ENCODE measurements around the gene TSC22D4. TPM values are rescaled to one million over a fixed set of nuclear protein-coding genes. Genes with fewer than 3 reads are reported as not detected.
"Not testable (repeated sequence)": the region's sequence is repeated elsewhere in the genome, so short reads cannot be mapped to it uniquely, and the experiment has no call there.

Gene TSC22D4
- total RNA-seq, 1 experiment from 2014 or later: 32.7 TPM

DNA sequence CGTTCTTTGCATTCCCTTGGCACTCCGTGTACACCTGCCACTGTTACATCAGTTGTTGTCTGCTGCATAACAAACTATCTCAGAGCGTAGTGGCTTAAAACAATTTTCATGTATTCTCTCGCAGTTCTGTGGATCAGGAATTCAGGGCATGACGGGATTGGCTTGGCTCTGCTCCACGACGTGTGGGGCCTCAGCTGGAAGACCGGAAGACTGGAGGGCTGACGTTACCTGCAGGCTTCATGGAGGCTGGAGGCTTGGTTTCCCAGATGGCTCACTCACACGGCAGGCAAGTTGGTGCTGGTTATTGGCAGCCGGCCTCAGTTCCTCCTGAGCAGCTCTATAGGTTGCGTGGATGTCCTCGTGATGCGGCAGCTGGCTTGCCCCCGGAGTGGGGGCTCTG is 30.2 kb upstream of the TSC22D4 start:
- Histone ChIP-seq H3K9me3 (replicated peaks) (no peaks in the 10 kb centered on the region), H3K36me3 (no peaks in the 10 kb centered on the region), H3K4me3 (no peak overlapping the region), H3K27ac (peak overlapping the region; percentile 82), H3K27me3 (replicated peaks) (no peaks in the 10 kb centered on the region), H3K4me1 (replicated peaks) (peaks cover 27% of the 10 kb centered on the region)
- peak; percentile 86 to 94 for DNase-seq (ENCODE audit: low read depth in 1 of 2, low spot score in 2 of 2)

DNA sequence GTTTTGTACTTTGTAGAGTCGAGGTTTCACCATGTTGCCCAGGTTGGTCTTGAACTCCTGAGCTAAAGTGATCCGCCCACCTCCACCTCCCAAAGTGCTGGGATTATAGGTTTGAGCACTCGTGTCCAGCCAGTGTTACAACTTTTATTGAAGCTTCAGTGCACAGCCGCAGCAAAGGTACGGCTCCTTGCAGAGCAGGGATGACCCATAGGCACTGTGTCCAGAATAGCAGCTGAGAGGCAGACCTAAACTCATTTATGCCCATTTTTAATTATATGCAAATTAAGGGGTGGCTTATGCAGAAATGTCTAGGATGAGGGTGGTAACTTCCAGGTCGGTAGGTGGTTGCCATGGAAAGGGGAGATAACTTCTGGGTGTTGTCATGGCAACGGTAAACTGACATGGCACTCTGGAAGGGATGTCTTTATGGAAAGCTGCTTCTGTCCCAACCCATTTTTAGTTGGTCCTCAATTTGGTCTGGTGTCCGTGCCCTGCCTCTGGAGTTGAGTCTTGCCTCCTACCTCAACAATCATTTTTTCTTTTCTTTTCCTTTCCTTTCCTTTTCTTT is 27.4 kb upstream of the TSC22D4 start:
- H3K36me3 ChIP-seq: no peaks in the 10 kb centered on the region
- H3K27ac ChIP-seq: no peak overlapping the region
- no peak for DNase-seq (ENCODE audit: low read depth in 1 of 2, low spot score in 2 of 2)
- no peaks in the 10 kb centered on the region for H3K27me3 ChIP-seq (replicated peaks)
- H3K4me3 ChIP-seq: no peak overlapping the region
- H3K4me1 ChIP-seq (replicated peaks): peaks cover 54% of the 10 kb centered on the region
- no peaks in the 10 kb centered on the region for H3K9me3 ChIP-seq (replicated peaks)

- no peaks in the 10 kb centered on the region for H3K36me3 ChIP-seq
- H3K4me3 ChIP-seq: no peak overlapping the region
- no peak for DNase-seq (ENCODE audit: low read depth in 1 of 2, low spot score in 2 of 2)
- H3K27ac ChIP-seq: peak overlapping the region; percentile 88
- H3K9me3 ChIP-seq (replicated peaks): no peaks in the 10 kb centered on the region
- peaks cover 52% of the 10 kb centered on the region for H3K4me1 ChIP-seq (replicated peaks)
- H3K27me3 ChIP-seq (replicated peaks): no peaks in the 10 kb centered on the region
Observed at GRCh38 chr7:100504887-100505611, 26.0 kb upstream of the TSC22D4 start.

DNA sequence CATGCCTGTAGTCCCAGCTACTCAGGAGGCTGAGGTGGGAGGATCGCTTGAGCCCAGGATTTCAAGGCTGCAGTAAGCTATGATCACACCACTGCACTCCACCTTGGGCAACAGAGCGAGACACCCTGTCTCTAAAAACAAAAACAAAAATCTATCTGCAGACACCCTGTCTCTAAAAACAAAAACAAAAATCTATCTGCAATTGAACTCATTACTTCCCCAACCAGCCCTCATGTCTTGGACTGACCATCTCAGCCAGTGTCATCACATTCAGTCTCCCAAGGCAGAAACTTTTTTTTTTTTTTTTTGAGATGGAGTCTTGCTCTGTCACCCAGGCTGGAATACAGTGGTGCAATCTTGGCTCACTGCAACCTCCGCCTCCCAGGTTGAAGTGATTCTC is 25.0 kb upstream of the TSC22D4 start:
- H3K36me3 ChIP-seq; H3K27me3 ChIP-seq (replicated peaks); H3K9me3 ChIP-seq (replicated peaks); H3K4me3 ChIP-seq: not testable (repeated sequence)
- peak overlapping the region; percentile 88 for H3K27ac ChIP-seq
- peak in 1 of 2 experiments; percentile 30 for DNase-seq (ENCODE audit: low read depth in 1 of 2, low spot score in 2 of 2)
- H3K4me1 ChIP-seq (replicated peaks): peaks cover 41% of the 10 kb centered on the region

- H3K27me3 ChIP-seq (replicated peaks); H3K36me3 ChIP-seq; DNase-seq (ENCODE audit: low read depth in 1 of 2, low spot score in 2 of 2); H3K27ac ChIP-seq; H3K4me3 ChIP-seq; H3K9me3 ChIP-seq (replicated peaks): not testable (repeated sequence)
- peaks cover 39% of the 10 kb centered on the region for H3K4me1 ChIP-seq (replicated peaks)
Observed at GRCh38 chr7:100500743-100501142, 21.7 kb upstream of the TSC22D4 start.

GRCh38 chr7:100496509-100496908 is 17.5 kb upstream of the TSC22D4 start:
- no peaks in the 10 kb centered on the region for H3K27me3 ChIP-seq (replicated peaks)
- H3K4me3 ChIP-seq: no peak overlapping the region
- no peaks in the 10 kb centered on the region; the same call in 1 of the 2 replicates for H3K4me1 ChIP-seq (replicated peaks)
- H3K9me3 ChIP-seq (replicated peaks): no peaks in the 10 kb centered on the region
- no peak overlapping the region for H3K27ac ChIP-seq
- DNase-seq (ENCODE audit: low read depth in 1 of 2, low spot score in 2 of 2): no peak
- H3K36me3 ChIP-seq: no peaks in the 10 kb centered on the region

DNA sequence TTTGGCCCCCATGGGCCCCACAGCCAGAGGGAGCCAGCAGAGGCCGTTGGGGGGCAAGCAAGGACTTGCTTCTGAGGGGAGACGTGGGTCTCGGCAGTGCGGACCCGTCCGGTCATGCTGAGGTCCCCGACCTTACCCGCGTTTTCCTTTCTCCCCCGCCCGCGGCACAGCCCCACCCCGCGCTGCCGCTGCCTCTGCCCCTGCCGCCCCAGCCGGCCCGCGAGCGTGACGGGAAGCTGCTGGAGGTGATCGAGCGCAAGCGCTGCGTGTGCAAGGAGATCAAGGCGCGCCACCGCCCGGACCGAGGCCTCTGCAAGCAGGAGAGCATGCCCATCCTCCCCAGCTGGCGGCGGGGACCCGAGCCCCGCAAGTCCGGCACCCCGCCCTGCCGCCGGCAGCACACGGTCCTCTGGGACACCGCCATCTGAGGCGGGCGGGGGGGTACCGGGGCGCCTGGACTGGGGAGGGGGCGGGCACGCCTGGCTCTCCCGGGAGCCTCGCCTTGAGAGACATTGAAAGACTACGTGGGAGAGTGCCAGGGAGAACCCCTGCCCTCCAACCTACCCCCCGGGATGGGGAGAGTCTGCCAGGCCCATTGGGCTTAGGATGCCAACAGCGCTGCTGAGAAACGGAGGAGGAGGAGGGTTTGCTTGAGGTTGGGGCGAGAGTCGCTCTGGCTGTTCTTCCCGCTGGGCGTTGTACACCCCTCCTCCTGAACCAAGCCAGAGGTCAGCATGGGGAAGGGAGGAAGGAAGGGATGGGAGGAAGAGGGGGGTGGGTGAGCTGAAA is 14.7 kb upstream of the TSC22D4 start:
- Histone ChIP-seq H3K4me3 (no peak overlapping the region), H3K9me3 (replicated peaks) (no peaks in the 10 kb centered on the region), H3K4me1 (replicated peaks) (no peaks in the 10 kb centered on the region), H3K36me3 (no peaks in the 10 kb centered on the region), H3K27me3 (replicated peaks) (no peaks in the 10 kb centered on the region), H3K27ac (no peak overlapping the region)
- DNase-seq (ENCODE audit: low read depth in 1 of 2, low spot score in 2 of 2): no peak

GRCh38 chr7:100492738-100493475 is 13.9 kb upstream of the TSC22D4 start:
- no peak overlapping the region for H3K4me3 ChIP-seq
- no peaks in the 10 kb centered on the region for H3K4me1 ChIP-seq (replicated peaks)
- no peaks in the 10 kb centered on the region for H3K36me3 ChIP-seq
- H3K9me3 ChIP-seq (replicated peaks): no peaks in the 10 kb centered on the region
- no peaks in the 10 kb centered on the region for H3K27me3 ChIP-seq (replicated peaks)
- no peak for DNase-seq (ENCODE audit: low read depth in 1 of 2, low spot score in 2 of 2)
- H3K27ac ChIP-seq: no peak overlapping the region

- H3K27me3 ChIP-seq (replicated peaks): no peaks in the 10 kb centered on the region
- no peak overlapping the region for H3K4me3 ChIP-seq
- DNase-seq (ENCODE audit: low read depth in 1 of 2, low spot score in 2 of 2): no peak
- H3K9me3 ChIP-seq (replicated peaks): no peaks in the 10 kb centered on the region
- H3K27ac ChIP-seq: no peak overlapping the region
- H3K4me1 ChIP-seq (replicated peaks): no peaks in the 10 kb centered on the region
- H3K36me3 ChIP-seq: no peaks in the 10 kb centered on the region
Observed at GRCh38 chr7:100491192-100491578, 12.2 kb upstream of the TSC22D4 start.

GRCh38 chr7:100490483-100491191 is 11.6 kb upstream of the TSC22D4 start:
- no peak for DNase-seq (ENCODE audit: low read depth in 1 of 2, low spot score in 2 of 2)
- H3K4me3 ChIP-seq: no peak overlapping the region
- H3K27ac ChIP-seq: no peak overlapping the region
- no peaks in the 10 kb centered on the region for H3K27me3 ChIP-seq (replicated peaks)
- H3K36me3 ChIP-seq: no peaks in the 10 kb centered on the region
- H3K4me1 ChIP-seq (replicated peaks): no peaks in the 10 kb centered on the region
- H3K9me3 ChIP-seq (replicated peaks): no peaks in the 10 kb centered on the region

- Histone ChIP-seq H3K4me3 (no peak overlapping the region), H3K36me3 (no peaks in the 10 kb centered on the region), H3K27ac (no peak overlapping the region), H3K9me3 (replicated peaks) (no peaks in the 10 kb centered on the region), H3K4me1 (replicated peaks) (no peaks in the 10 kb centered on the region), H3K27me3 (replicated peaks) (no peaks in the 10 kb centered on the region)
- DNase-seq (ENCODE audit: low read depth in 1 of 2, low spot score in 2 of 2): peak; percentile 42 to 79
Observed at GRCh38 chr7:100489824-100490223, 10.8 kb upstream of the TSC22D4 start.

DNA sequence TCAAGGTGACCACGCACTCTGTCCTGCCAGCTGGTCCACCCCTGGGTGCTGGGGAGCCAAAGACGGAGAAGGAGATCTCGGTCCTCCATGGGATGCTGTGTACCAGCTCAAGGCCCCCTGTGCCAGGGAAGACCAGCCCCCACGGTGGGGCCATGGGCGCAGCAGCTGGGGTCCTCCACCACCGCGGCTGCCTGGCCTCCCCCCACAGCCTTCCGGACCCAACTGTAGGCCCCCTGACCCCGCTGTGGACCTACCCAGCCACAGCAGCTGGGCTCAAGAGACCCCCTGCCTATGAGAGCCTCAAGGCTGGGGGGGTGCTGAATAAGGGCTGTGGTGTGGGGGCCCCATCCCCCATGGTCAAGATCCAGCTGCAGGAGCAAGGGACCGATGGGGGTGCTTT is 10.1 kb upstream of the TSC22D4 start:
- no peak overlapping the region for H3K4me3 ChIP-seq
- no peaks in the 10 kb centered on the region for H3K9me3 ChIP-seq (replicated peaks)
- no peak overlapping the region for H3K27ac ChIP-seq
- H3K4me1 ChIP-seq (replicated peaks): peaks cover 3% of the 10 kb centered on the region; the same call in 1 of the 2 replicates
- no peaks in the 10 kb centered on the region for H3K36me3 ChIP-seq
- no peaks in the 10 kb centered on the region for H3K27me3 ChIP-seq (replicated peaks)
- no peak for DNase-seq (ENCODE audit: low read depth in 1 of 2, low spot score in 2 of 2)

Data from SJSA1 (cell line).